GM18511 (cell line): ENCODE results near the gene ADAMTS2.

Experiments
- ATAC-seq: cut with Tn5 transposase; IDR thresholded peaks from one replicate; pipeline ENCODE4 v1.9.1; 2021; ENCODE audit warnings: mild to moderate bottlenecking, moderate library complexity; ENCODE audit not compliant: unreplicated experiment

Gene ADAMTS2

DNA sequence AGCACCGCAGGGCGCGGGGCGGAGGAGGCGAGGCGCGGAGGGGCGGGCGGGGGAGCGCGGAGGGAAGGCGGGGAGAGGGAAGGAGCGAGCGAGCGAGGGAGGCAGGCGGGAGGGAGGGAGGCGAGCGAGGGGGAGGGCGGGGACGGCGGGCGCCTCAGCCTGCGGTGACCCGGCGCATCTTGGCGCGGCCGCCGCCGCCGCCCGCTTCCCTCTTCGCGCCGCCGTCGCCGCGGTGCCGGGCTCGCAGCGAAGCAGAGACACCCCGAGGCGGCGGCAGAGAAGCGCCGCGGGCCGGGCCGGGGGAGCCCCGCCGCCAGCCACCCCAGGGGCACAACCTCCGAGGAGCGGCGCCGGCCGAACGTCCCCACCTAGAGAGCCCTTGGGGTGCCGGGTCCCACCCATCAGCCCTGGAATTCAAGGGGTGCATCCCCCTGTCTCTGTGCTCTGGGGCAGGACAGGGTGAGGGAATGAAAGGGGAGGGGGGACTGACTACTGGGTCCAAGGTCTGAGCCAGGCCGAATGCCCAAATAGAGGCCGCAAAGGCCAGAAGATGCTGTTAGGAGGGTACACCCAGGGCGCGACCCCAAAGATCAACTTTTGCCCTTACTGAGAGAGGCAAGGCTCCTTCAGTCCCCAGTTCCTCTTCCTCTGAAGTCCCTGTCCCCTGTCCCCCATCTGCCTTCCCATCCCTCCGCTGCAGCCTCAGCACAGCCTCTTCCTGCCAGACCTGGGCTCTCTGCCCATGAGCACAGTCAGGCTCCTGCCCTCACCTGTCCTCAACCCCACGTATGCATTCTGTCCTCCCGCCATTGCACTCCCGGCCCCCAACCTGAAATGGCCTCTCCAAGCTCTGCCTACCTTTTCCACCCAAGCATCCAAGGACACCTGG, at the start of gene ADAMTS2:
TSS of gene ADAMTS2 (minus strand) at position 29 of the 889 bp plus-strand sequence. CDS start 133 bp downstream, outside the sequence.
- no peak for ATAC-seq

DNA sequence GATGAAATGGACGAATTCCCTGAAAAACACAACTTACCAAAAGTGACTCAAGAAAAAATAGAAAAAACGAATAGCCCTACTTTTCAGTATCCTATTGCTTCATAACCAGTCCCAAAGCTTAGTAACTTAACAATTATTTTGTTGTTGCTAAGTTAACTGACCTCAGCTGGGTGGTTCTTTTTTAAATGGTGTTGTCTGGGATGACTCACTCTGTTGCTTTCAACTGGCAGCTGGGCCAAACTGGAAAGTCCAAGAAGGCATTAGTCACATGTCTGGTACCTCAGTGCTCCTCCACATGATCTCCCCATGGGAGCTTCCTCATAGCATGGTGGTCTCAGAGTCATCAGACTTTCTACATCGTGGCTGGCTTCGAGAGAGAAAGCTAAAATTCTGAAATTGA, 47.8 kb upstream of the ADAMTS2 start:
- ATAC-seq = no peak

- ATAC-seq = no peak
Measured at GRCh38 chr5:179387151-179388110, 42.2 kb upstream of the ADAMTS2 start.

GRCh38 chr5:179385914-179386313, 40.7 kb upstream of the ADAMTS2 start:
- no peak for ATAC-seq

DNA sequence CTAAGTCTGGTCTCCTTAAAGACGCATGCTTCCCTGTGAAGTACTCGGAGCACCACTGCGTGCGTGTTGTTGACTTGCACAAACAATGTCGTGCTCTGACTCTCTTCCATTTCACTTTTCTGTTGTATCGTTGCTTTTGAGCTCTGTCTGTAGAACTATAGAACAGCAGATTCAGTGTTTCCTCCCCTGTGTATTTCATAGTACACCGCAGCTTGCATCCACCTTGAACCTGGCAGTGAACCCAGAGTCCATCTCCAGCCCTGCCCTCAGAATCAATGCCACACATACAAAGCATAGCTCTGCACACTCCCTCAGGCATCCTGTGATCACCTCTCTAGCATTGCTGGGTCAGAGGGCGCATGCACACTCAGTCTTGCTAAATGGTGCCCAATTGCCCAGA, 37.2 kb upstream of the ADAMTS2 start:
- no peak for ATAC-seq

- ATAC-seq = no peak
Measured at GRCh38 chr5:179381691-179382090, 36.4 kb upstream of the ADAMTS2 start.

- no peak for ATAC-seq
Measured at GRCh38 chr5:179380211-179381035, 35.2 kb upstream of the ADAMTS2 start.

DNA sequence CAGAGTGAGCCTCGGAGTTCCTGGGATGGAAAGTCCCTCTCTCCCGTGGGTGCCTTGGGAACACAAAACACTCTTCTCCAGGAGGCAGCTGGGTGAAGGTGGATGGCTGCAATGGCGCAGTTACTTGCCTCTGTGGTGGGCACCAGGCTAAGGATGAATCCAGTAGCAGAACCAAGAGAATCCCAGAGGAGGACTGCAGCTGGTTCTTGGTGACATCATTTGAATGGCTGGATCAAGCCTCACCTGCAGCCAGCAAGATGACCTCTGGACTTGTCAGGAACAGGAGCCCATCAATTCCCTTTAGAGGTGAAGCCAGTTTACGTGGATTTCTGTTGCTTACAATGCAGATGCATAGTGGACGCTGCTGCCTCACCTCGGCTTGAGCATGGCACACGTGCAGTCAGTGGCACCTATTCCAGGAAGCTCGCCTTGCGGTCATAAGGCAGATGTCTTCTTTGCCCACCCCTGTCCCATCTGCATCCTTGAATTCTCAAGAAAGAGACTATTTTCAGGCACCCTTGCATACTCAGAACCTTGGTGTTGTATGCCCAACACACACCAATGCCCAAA, 34.1 kb upstream of the ADAMTS2 start:
- ATAC-seq = no peak

DNA sequence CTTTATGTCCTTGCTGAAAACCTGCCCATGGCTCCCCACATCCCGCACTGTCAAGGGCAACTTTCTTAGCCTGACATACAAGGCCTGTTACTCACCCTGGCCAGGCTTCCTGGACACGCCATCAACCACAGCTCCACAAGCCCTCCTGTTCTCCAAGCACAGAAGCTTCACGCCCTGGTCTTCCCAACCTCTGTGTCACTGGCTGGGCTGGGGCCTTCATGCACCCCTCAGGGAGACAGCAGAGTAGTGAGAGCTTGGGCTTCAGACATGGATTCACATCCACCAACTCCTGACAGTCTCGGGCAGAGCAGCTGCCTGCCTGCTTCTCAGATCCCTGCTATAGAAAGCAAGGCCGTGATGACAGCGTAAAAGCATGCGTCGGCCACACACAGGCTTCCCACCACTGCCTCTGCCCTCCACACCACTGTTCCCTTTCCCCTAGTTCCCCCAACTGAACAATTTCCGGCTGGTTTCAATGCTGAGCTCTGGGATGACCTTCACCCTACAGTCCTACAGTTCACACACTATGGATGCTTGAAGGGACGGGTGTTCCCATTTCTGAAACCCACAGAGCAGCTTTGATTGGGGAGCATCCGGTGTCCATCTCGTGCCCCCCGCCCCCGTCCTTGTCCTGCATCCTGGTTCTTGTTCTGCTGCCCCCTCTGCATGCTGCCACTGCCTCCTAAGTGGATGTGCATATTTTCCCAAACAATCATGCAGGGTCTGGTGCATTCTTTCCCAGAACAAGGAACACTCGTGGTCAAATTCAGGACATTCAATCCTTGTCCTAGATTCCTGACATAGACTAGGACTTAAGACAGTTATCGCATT, 33.4 kb upstream of the ADAMTS2 start:
- no peak for ATAC-seq

DNA sequence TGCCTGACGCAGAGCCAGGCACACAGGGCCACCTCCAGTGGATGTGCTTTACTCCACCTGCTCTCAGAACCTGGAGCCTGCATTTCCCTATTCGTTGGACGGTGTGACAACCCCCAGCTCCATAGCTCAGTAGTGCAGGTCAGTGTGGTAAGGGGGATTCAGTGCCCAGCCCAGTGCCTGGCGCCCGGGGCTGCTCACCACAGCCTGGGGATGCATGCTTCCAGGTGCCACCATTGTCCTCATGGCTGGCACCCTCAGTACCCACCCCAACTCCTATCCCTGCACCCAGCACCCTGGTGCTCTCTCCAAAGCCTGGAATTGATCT, 32.8 kb upstream of the ADAMTS2 start:
- no peak for ATAC-seq

DNA sequence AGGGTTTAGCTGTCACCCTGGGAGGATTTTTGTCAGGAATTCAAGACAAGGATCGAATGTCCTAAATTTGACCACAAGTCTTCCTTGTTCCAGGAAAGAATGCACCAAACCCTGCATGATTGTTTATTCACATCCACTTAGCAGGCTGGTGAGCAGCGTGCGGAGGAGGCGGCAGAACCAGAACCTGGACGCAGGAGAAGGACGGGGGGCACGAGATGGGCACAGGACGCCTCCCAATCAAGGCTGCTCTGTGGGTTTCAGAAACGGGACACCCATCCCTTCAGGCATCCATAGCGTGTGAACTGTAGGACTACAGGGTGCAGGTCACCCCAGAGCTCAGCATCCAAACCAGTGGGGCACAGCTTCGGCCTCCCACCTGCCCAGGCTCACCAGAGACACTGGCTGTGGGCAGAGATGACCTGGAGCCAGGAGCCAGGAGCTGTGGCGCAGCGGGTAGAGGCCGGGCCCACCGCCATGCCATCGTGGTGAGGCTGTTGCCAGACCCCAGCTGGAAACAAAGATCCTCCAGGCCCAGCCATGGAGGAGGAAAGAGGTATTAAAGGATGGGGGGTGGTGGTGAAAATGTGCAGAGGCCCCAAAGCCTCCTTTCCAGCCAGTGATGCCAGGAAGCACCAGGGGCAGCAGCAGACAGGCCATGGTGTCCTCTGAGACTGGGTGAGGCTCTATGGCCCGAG, 32.3 kb upstream of the ADAMTS2 start:
- ATAC-seq = no peak

- ATAC-seq = no peak
Measured at GRCh38 chr5:179376701-179377420, 31.6 kb upstream of the ADAMTS2 start.

GRCh38 chr5:179375831-179376365, 30.6 kb upstream of the ADAMTS2 start:
- no peak for ATAC-seq

DNA sequence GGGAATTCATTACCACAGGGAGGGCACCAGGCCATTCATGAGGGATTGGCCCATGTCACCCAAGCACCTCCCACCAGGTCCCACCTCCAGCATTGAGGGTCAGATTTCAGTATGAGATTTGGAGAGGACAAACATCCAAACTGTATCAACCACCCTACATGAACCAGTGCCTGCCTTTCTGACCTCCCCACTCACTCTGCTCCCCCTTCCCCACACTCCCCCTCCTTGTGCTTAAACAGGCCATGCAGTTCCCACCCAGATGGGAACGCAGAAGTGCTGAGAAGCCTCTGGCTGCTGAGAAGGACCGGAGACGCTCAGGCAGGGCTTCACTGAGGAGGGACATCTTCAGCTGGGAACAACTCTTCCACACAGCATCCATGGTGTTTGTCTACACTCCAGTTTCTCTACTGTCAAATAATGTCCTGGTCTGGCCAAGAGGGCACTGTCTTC, 30.0 kb upstream of the ADAMTS2 start:
- no peak for ATAC-seq

DNA sequence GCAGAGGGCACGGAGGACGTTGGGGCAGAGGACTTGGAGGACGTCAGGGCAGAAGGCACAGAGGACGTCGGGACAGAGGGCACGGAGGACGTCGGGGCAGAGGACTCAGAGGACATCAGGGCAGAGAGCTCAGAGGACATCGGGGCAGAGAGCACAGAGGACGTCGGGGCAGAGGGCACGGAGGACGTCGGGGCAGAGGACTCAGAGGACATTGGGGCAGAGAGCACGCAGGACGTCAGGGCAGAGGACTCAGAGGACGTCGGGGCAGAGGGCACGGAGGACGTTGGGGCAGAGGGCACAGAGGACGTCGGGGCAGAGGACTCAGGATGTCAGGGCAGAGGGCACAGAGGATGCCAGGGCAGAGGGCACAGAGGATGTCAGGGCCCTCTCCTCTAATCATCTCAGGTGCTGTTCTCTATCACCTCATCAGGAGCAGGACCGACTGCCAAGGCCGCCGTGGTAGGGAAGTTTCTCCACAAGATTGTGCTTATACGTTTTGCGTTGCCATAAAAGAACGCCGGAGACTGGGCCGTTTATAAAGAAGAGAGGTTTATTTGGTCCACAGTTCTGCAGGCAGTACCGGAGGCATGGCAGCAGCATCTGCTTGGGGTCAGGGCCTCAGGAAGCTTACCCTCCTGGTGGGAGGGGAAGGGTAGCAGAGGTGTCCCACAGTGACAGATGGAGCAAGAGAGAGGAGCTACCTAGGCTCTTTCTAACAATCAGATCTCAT, 29.4 kb upstream of the ADAMTS2 start:
- no peak for ATAC-seq

- no peak for ATAC-seq
Measured at GRCh38 chr5:179373961-179374505, 28.8 kb upstream of the ADAMTS2 start.
